Measurements from ENCODE around the gene RPL32.
"Not testable (repeated sequence)": the region's sequence is repeated elsewhere in the genome, so short reads cannot be mapped to it uniquely, and the experiment has no call there.

RPL32 gene

DNA sequence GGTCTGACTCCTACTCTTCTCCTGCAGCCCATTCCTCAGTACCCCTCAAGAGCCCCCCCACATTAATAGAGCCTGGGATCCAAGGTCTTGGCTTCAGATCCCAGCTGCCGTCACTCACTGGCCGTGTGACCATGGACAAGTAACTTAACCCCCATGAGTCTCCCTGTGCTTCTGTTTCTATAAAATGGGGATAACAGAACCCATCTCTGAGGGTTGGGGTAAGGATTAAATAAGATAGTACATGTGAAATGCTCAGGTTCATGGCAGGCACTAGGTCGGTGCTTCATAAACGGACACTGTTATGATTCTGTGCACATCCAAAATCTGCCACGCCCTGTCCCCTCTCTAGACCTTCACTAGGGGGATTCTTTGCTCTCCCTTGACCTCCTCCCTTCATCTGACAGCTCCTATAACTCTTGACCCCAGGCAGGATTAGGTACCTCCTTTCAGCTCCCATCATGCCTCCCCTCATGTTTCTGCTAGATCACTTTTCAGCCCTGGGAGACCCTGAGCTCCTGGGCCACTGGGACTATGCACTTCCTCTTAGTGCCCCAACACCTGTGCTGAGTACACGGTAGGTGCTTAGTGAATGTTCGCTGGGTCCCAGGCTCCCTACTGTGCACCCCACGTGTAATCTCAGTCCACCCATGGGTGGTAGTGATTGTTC lies 43.3 kb downstream of the RPL32 start:
- no peak overlapping the region for H3K27ac ChIP-seq (ENCODE audit: low read depth, low read length)
- H3K36me3 ChIP-seq (ENCODE audit: insufficient read depth, low read length), result no peaks in the 10 kb centered on the region
- H3K27me3 ChIP-seq (ENCODE audit: control insufficient read depth in 1 of 2, insufficient read depth in 2 of 2, low read length in 2 of 2), result no peaks in the 10 kb centered on the region
- peaks cover 13% of the 10 kb centered on the region for H3K4me1 ChIP-seq (ENCODE audit: insufficient read depth, low read length)
- H3K4me3 ChIP-seq (ENCODE audit: low read depth in 1 of 2, low read length in 2 of 2), result no peak overlapping the region
- H3K9ac ChIP-seq (ENCODE audit: low read length), result no peak overlapping the region
- no peaks in the 10 kb centered on the region for H3K9me3 ChIP-seq (ENCODE audit: low read length)

DNA sequence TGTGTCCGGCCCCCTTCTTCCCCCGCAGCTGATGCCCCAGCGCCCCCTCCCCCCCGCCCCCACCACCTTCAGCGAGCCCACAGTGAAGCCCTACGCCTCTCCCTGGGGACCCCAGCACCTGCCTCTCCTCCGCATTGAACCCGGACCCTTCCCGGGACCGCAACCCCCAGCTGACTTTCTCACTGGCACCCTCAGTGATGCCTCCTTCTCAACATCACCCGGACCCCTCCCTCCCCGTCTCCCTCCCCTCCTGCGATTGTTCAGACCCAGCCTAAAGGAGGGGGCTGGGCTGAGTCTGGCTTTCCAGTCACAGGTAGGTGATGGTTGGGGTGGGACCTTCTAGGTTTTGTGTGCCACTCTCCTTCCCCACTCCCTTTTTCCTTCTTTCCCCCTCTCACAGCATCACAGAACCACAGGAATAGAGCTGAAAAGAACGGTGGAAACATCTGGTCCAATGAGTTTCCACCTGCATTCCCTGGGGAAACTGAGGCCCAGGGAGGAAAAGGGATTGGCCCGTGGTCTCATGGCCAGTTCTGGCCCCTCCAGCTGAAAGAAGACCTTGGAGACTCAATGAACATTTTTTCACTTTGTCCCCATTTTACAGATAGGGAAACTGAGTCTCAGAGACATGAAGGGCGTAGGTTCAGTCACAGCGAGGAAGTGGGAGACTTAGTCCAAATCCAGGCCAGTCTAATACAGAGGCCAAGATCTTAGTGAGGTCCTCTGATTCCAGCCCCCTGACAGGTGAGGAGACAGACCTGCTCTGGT lies 44.1 kb downstream of the RPL32 start:
- Histone ChIP-seq H3K9ac (ENCODE audit: low read length) (peak overlapping the region; percentile 19), H3K27me3 (ENCODE audit: control insufficient read depth in 1 of 2, insufficient read depth in 2 of 2, low read length in 2 of 2) (no peaks in the 10 kb centered on the region), H3K4me1 (ENCODE audit: insufficient read depth, low read length) (peaks cover 13% of the 10 kb centered on the region), H3K27ac (ENCODE audit: low read depth, low read length) (peak overlapping the region; percentile 93), H3K9me3 (ENCODE audit: low read length) (no peaks in the 10 kb centered on the region), H3K4me3 (ENCODE audit: low read depth in 1 of 2, low read length in 2 of 2) (peak overlapping the region in 1 of 2 donors; percentile 70), H3K36me3 (ENCODE audit: insufficient read depth, low read length) (no peaks in the 10 kb centered on the region)

DNA sequence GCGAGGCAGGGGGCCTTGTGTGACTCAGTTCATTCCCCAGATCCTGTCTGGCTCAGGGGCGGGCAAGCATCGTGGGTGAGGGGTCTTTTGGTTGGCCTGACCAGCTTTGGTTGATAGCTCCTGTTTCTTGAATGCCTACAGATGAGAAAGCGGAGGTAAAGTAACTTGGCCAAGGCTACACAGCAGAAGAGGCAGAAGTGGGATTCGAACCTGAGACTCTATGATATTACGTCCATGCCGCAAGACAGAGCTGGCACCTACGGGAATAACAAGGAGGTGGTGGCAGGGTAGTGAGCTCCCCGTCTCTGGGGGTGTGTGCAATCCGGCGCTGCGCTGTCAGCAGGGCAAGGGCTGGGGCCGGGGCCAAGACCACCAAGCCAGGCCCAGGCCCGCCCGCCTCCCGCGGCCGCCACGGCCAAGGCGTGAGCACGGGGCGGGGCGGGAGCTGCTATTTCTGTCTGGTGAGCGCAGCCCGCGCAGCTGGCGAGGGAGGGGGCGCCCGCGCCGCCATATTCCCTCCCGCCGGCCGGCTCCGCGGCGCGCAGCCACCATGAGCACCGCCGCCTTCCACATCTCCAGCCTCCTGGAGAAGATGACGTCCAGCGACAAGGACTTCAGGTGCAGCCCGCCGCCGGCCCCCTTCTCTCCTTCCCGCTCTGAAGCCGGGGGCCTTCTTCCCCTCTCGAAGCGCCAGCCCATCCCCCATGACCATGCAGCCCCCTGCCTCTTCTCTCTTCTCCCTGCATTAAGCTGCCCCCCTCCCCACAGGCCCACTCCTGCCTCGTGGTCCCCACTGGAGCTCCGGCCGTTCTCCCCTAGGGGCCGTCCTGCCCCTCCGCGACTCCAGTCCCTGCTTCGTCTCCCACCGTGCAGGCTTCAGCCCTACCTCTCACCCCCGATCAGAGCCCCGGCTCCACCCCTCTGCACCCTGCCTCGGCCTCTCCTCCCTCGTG lies 44.9 kb downstream of the RPL32 start, which contains the start of gene CAND2:
CAND2 (plus strand) TSS at position 510 of the 953 bp plus-strand sequence; CDS start at position 551, 41 bp downstream.
- no peaks in the 10 kb centered on the region for H3K27me3 ChIP-seq (ENCODE audit: control insufficient read depth in 1 of 2, insufficient read depth in 2 of 2, low read length in 2 of 2)
- H3K9me3 ChIP-seq (ENCODE audit: low read length), result no peaks in the 10 kb centered on the region
- H3K9ac ChIP-seq (ENCODE audit: low read length), result peak within 1 kb of the TSS; percentile 53
- H3K36me3 ChIP-seq (ENCODE audit: insufficient read depth, low read length), result no peaks in the 10 kb centered on the region
- H3K27ac ChIP-seq (ENCODE audit: low read depth, low read length), result peak within 1 kb of the TSS; percentile 93
- peaks cover 13% of the 10 kb centered on the region for H3K4me1 ChIP-seq (ENCODE audit: insufficient read depth, low read length)
- H3K4me3 ChIP-seq (ENCODE audit: low read depth in 1 of 2, low read length in 2 of 2), result peak within 1 kb of the TSS; percentile 70 to 74

DNA sequence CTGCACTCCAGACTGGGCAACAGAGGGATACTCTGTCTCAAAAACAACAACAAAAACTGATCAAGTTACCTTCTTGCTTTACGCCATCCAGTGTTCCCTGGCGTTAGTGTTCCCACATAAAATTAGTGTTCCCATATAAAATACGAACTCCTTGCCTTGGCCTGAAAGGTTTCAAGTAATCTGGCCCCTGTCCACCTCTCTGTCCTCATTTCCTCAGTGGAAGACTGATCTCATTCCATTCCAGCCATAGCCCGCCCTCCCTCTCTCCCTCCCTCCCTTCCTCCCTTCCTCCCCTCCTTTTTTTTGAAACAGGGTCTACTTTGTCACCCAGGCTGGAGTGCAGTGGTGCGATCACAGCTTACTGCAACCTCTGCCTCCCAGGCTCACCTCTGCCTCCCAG lies 47.7 kb downstream of the RPL32 start:
- Histone ChIP-seq H3K36me3 (ENCODE audit: insufficient read depth, low read length) (no peaks in the 10 kb centered on the region), H3K4me1 (ENCODE audit: insufficient read depth, low read length) (peaks cover 13% of the 10 kb centered on the region), H3K27me3 (ENCODE audit: control insufficient read depth in 1 of 2, insufficient read depth in 2 of 2, low read length in 2 of 2) (no peaks in the 10 kb centered on the region), H3K4me3 (ENCODE audit: low read depth in 1 of 2, low read length in 2 of 2) (no peak overlapping the region), H3K27ac (ENCODE audit: low read depth, low read length) (no peak overlapping the region), H3K9me3 (ENCODE audit: low read length) (no peaks in the 10 kb centered on the region), H3K9ac (ENCODE audit: low read length) (no peak overlapping the region)

DNA sequence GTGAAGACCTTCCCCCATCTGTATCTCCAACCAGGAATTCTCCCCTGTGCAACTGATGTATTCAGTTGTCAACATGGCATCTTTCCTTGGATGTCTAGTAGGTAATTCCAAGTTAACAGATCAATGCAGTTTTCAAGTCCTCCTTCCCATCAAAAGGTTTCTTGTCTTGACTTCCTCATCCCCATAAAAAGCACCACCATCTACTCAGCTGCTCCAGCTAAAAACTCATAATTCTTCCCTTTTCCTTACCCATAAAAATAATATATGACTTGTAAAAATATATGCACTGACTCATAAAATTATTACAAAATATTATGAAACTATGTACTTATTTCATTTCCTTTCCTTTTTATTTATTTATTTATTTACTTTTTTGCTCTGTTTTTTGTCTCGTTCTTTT lies 49.9 kb downstream of the RPL32 start:
- Histone ChIP-seq H3K4me3 (ENCODE audit: low read depth in 1 of 2, low read length in 2 of 2) (no peak overlapping the region), H3K36me3 (ENCODE audit: insufficient read depth, low read length) (no peaks in the 10 kb centered on the region), H3K27ac (ENCODE audit: low read depth, low read length) (no peak overlapping the region), H3K4me1 (ENCODE audit: insufficient read depth, low read length) (peaks cover 4% of the 10 kb centered on the region), H3K27me3 (ENCODE audit: control insufficient read depth in 1 of 2, insufficient read depth in 2 of 2, low read length in 2 of 2) (no peaks in the 10 kb centered on the region), H3K9ac (ENCODE audit: low read length) (no peak overlapping the region), H3K9me3 (ENCODE audit: low read length) (no peaks in the 10 kb centered on the region)

DNA sequence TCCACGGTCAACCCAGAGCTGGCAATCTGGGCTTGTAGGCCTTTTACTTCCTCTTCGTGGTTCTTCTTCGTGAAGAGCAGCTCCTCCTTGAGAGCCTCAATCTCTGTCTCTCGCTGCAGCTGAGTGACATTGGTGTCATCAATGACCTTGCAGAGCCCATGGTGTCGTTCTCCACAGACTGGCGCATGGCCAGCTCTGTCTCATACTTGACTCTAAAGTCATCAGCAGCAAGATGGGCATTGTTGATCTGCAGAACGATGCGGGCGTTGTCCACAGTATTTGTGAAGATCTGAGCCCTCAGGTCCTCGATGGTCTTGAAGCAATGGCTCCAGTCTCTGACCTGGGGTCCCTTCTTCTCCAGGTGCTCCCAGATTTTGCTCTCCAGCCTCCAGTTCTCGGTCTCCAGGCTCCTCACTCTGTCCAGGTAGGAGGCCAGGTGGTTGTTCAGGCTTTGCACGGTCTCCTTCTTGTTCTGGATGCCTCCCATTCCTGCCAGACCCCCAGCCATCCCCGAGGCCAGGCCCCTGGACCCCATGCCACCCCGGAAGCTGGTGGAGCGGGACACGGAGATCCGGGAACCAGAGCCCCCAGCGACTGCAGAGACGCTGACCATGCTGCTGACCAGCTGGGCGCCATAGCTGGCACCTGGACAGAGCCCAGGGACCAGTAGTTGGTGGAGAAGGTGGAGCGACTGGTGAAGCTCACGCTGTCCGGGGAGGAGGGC lies 53.2 kb downstream of the RPL32 start:
- H3K4me3 ChIP-seq (ENCODE audit: low read depth in 1 of 2, low read length in 2 of 2); H3K9ac ChIP-seq (ENCODE audit: low read length); H3K9me3 ChIP-seq (ENCODE audit: low read length); H3K4me1 ChIP-seq (ENCODE audit: insufficient read depth, low read length); H3K27me3 ChIP-seq (ENCODE audit: control insufficient read depth in 1 of 2, insufficient read depth in 2 of 2, low read length in 2 of 2); H3K36me3 ChIP-seq (ENCODE audit: insufficient read depth, low read length); H3K27ac ChIP-seq (ENCODE audit: low read depth, low read length): not testable (repeated sequence)

DNA sequence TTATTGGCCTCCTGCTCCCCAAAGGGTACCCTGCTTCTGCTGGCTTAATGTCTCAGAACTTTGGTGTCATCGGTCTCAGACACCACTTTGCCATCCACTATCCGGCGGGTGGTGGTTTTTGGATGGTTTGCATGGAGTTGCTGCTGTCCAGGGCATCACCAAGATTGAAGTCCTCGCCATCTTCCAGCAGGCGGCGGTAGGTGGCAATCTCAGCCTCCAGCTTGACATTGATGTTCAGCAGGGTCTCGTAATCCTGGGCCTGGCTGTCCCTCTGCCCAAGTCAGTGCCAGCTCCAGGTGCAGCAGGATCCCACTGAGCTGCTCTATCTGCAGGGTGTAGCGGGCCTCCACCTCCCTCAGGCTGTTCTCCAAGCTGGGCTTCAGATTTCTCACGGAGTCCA lies 54.0 kb downstream of the RPL32 start:
- H3K27me3 ChIP-seq (ENCODE audit: control insufficient read depth in 1 of 2, insufficient read depth in 2 of 2, low read length in 2 of 2); H3K4me3 ChIP-seq (ENCODE audit: low read depth in 1 of 2, low read length in 2 of 2); H3K27ac ChIP-seq (ENCODE audit: low read depth, low read length); H3K36me3 ChIP-seq (ENCODE audit: insufficient read depth, low read length); H3K9me3 ChIP-seq (ENCODE audit: low read length); H3K9ac ChIP-seq (ENCODE audit: low read length); H3K4me1 ChIP-seq (ENCODE audit: insufficient read depth, low read length): not testable (repeated sequence)

DNA sequence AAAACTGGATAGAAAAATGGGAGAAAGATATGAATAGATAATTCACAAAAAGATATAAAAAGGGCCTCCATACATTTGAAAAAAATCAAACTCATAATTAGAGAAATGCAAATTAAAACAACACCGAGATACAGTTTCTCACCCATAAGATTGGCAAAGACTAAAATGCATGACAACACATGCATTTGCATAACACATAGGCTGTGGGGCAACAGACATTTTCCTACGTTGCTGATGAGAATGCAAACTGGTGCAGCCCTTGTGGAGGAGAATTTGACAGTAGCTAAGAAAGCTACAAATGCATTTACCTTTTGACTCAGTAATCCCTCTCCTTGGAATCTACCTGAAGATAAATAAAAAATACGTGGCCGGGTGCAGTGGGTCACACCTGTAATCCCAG lies 56.3 kb downstream of the RPL32 start:
- H3K36me3 ChIP-seq (ENCODE audit: insufficient read depth, low read length), result no peaks in the 10 kb centered on the region
- H3K9me3 ChIP-seq (ENCODE audit: low read length), result no peaks in the 10 kb centered on the region
- H3K4me1 ChIP-seq (ENCODE audit: insufficient read depth, low read length), result no peaks in the 10 kb centered on the region
- no peaks in the 10 kb centered on the region for H3K27me3 ChIP-seq (ENCODE audit: control insufficient read depth in 1 of 2, insufficient read depth in 2 of 2, low read length in 2 of 2)
- no peak overlapping the region for H3K9ac ChIP-seq (ENCODE audit: low read length)
- no peak overlapping the region for H3K27ac ChIP-seq (ENCODE audit: low read depth, low read length)
- H3K4me3 ChIP-seq (ENCODE audit: low read depth in 1 of 2, low read length in 2 of 2), result no peak overlapping the region
